Central memory CD4-positive, alpha-beta T cell (primary cell): ENCODE results near the gene PARL.
"Not testable (repeated sequence)": the region's sequence is repeated elsewhere in the genome, so short reads cannot be mapped to it uniquely, and the experiment has no call there.

Source experiments
- DNase-seq: peaks from one replicate; pipeline ENCODE4 v3.0.0; 2022

Gene PARL

DNA sequence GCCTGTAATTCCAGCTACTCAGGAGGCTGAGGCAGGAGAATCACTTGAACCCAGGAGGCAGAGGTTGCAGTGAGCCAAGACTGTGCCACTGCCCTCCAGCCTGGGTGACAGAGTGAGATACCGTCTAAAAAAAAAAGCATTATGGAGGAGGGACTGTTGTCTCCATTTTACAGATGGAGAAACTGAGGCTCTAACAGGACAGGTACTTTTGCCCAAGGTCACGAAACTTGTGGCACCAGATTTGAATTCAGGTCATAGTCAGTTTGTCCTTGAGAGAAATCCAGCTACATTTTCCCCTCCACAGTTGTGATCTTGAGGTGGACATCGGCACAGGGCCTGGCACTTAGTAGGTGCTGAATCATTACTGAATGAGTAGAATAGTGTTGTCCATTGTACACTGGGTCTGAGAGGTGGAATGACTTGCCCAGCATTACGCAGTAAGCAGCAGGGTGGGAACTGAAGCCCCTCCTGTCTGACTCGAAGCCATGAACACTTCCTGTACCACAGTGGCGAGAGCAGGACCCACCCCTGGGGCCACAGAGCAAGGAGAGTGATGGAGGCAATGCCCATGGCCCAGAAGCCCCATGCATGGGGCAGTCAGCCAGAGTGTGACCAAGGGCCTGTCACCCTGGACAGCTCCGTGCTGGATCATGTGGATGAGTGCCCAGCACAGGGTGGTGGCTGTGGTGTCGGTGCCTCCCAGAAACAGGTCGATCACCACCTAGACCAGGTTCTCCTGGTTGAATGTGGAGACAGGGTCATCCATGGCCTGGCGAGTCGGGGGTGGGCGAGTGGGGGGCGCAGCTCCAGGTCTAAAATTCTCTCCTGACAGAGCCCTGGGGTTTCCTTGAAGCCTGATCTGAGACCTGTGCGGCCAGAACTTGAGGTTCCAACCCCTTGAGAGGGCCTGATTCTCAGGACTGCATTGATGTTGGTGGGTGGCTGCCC is 20.4 kb upstream of the PARL start:
- DNase-seq: no peak

DNA sequence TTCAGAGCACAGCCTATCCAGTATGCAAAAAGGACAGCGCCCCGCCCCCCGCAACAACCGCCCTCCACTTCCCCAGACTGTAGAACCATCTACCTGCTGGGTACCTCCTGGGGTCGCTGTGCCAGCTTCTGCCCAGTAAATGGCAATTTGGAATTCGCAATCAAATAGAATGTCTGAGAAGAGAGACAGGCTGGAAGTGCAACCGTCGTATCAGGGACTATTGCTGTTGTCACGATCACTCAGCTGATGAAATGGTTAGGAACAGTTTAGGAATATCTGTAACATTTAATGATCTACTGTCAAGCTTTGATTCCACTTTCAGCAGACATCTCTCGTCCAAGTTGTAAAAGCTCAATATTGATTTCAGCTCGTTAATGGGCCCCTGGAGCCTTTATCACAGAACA is 13.3 kb upstream of the PARL start:
- no peak for DNase-seq

DNA sequence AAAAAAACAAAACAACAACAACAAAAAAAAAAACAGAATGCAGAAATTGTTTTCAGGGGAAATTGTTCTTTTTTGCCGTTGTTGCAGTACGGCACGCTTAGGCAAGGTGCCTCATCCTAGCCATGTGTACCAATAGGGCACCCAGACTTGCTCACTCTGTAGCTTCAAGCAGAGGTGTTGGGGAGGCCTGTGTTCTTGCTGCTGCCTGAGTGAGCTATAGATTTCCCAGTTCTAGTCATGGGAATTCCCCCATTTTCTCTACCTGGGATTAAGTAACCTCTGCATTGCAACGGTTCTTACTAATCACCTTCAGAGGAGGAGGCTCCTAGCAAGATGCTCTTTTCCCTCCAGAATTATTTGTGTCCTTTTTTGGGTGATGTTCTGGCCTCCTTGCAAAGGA is 12.9 kb upstream of the PARL start:
- no peak for DNase-seq

DNA sequence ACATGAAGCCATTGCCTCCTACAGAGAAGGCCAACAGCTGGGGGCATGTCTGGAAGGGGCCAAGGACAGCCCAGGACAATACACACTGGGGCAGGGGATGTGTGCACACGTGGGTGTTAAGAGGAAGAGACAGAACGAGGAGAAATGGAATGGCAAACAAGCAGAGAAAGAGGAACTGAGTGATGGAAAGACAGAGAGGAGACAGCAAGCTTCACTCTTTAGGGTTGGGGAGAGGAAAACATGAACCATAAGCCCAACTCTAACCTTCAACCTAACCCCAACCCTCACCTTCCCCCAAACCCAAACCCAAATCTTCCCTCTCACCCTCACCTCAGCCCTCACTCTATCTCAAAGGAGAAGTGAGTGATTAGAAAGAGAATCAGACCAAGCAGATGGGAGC is 11.9 kb upstream of the PARL start:
- DNase-seq: no peak

DNA sequence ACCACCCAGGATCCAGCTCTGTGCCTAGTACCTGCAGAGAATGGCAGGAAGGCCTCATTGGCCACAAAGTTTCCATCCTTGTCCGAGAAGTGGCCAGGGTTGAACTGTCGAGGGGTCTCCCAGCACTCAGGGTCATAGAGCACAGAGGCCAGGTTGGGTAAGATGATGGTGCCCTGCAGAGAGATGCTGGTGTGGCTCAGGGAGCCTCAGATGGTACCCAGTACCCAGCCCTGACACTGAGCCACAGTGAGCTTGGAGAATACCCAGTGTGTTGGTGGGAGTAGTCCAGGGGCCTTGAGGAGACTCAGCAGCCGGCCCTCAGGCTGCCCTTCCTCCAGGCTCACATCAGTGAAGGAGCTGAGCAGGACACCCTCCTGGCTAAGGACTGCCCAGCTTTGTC is 11.5 kb upstream of the PARL start:
- no peak for DNase-seq

DNA sequence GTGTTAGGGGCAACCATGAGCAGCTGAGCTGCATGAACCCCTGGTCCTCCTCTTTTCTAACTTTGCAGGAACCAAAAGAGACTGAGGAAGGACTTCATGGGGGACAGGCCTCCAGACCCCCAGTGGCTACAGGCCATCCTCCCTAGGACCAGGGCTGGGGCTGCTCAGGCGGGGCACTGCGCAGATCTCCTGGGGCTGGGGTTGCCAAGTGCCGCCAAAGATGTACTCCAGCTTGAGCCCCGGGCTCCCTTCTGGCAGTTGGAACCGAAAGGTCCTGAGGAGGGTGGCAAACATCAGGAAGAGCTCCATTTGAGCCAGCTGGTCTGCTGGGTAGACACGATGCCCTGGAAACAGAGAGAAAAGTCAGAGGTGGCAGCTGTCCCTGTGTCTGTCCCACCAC is 11.1 kb upstream of the PARL start:
- no peak for DNase-seq

DNA sequence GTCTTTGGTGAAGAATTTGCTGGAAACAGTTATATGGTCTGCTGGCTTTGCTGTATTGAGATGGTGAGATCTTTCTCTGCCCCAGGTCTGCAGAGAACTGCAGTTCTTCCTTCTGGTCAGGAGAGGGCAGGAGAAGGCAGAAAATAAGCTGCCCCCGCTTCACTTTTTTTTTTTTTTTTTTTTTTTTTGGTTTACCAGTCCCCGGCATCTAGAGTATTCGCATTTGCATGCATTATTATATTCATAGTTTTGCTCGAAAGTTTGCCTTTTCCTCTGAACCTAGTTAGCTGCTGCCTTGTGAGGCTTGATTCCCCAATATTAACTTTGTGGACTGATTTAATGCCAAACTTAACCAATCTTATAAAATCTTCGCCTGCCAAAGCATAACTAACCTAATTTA is 10.6 kb upstream of the PARL start:
- DNase-seq: peak; percentile 39

DNA sequence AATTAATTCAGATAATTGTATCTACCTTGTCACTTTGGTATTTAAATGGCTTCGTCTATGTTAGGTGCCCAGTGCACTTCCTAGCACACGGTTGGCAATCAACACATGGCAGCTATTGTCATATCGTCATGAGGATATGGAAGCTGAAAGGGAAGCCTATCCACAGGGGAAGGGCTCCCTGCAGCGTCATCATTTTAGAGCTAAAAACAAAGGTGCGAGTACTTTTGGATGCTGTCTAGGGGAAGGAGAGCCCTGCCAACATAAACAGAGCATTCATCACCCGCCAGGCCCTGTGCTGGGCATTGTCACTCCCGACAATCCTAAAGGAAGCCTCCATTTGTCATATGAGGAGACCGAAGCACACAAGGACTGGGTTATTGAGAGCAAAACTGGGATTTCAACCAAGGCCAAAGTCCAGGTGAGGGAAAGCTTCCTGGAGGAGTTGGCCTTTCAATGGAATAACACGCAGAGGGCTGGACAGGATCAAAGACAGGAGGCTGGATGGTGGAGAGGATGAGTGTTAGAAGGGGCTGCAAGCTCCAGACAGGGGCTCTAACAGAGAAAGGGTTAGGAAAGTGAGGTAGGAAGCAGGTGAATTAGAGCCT is 8.0 kb upstream of the PARL start:
- DNase-seq: no peak

DNA sequence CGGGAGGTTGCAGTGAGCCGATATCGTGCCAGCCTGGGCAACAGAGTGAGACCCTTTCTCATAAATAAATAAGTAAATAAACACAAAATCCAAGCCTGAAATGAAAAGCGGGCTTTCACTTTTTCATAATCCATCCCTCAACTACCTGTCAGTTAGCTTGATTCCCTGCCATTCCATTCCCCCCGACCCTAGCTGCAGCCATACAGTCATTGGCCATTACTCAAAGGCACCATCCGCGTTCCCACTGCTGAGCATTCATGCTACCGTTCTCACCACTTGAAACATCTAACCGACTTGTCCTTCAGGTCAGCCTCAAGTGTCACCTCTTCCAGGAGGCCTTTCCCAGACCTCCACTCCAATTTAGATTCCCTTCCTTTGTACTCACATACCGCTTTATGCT is 1.1 kb upstream of the PARL start:
- DNase-seq: no peak

DNA sequence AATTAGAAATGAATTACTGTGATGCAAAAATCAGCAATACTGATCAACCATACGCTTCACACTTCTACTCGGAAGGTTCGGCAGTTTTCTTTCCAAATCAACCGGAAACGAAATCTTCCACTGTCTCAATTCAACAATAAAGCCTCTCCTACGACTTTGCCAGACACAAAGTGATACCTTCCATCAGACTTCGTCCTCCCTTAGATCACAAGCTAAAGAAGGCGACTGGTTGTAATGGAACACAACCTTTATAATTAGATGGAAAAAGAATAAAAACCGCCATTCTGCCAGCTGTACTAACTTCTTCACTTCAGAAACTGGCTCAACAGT is 618 bp downstream of the PARL start:
- no peak for DNase-seq

DNA sequence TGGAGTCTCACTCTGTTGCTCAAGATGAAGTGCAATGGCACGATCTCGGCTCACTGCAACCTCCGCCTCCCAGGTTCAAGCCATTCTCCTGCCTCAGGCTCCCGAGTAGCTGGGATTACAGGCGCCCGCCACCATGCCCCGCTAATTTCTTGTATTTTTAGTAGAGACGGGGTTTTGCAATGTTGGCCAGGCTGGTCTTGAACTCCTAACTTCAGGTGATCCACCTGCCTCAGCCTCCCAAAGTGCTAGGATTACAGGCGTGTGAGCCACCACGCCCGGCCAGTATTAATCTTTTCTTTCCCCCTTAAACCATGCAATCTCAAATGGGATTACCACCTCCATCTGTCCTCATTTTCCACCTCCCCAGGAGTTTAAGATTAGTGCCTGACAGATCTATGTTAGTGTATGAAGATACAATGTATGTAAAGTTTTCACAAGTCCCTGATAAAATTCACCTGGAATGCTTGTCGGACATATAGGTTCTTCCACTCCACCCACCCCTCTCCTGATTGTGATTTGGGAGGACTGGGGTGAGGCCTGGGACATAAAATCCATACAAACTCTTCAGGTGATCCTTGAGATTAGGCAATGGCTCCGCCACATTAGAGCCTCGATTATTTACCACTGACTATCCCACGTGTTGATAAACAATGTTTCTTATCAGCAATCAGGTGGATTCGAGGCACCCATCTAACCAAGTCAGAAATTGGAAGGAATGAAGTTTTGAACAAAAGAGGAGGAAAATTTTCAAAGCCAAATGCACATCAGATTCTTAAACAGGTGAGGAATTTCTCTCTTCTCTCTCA is 1.2 kb downstream of the PARL start:
- DNase-seq: no peak

DNA sequence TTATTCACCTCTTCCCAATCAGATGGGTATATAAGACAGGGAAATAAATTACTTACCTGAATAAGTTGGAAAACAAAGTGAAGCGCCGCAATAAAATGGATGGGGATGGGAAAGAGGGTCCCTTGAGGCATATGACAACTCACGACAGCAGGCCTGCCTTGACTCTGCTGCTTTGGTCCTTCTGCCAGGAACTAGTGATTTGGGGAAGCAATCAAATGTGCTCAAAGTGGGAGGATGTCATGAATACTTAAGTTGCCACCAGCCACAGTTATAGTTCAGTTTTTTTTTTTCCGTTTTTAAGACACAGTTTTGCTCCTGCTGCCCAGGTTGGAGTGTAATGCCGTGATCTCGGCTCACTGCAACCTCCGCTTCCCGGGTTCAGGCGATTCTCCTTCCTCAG is 4.6 kb downstream of the PARL start:
- DNase-seq: no peak

DNA sequence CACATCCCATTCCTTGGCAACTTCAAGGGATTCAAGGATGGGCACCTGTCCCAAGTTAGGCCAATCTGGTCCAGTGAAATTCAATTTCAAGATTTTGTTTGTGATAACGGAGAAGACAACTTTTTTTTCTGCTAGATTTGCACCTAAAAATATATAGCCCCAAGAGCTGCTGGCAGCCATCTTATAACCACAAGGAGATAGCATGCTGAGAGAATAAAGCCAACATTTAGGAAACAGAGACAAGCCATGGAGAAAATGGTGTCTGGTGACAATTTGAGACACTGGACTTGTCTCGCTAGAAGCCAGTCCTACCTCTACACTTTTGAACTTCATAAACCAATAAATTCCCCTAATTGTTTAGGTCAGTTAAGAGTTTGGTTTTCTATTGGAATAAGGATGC is 5.4 kb downstream of the PARL start:
- no peak for DNase-seq

DNA sequence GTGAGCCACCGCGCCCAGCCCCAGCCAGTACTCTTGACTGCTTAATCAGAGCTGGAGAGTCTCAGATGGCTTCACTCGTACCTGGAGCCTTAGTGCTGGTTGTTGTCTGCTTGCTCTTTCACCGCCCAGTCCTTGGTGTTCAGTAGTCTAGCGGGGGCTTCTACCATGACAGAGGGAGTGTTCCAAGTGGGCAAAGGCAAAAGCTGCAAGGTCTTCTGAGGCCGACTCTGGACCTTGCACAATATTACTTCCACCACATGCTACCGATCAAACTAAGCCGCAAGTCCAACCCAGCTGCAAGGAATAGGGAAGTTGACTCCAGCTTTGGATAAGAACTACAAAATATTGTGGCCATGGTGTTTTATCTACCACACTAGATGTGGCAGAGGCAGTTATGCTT is 6.6 kb downstream of the PARL start:
- DNase-seq: no peak

DNA sequence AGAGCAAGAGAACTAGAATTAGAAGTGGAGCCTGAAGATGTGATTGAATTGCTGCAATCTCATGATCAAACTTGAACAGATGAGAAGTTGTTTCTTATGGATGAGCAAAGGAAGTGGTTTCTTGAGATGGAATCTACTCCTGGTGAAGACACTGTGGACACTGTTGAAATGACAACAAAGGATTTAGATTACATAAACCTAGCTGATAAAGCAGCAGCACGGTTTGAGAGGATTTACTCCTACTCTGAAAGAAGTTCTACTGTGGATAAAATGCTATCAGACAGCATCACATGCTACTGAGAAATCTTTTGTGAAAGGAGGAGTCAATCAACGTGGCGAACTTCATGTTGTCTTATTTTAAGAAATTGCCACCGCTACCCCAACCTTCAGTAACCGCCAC is 7.5 kb downstream of the PARL start:
- not testable (repeated sequence) for DNase-seq

DNA sequence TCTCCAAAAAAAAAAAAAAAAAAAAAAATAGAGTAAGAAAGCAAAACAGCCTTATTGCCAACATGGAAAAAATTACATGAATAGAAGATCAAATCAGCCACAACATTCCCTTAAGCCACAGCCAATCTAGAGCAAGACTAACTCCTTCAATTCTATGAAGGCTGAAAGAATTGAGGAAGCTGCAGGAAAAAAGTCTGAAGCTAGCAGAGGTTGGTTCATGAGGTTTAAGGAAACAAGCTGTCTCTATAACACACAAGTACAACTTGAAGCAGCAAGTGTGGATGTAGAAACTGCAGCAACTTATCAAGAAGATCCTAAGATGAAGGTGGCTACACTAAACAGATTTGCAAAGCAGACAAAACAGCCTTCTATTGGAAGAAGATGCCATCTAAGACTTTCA is 9.3 kb downstream of the PARL start:
- DNase-seq: no peak

DNA sequence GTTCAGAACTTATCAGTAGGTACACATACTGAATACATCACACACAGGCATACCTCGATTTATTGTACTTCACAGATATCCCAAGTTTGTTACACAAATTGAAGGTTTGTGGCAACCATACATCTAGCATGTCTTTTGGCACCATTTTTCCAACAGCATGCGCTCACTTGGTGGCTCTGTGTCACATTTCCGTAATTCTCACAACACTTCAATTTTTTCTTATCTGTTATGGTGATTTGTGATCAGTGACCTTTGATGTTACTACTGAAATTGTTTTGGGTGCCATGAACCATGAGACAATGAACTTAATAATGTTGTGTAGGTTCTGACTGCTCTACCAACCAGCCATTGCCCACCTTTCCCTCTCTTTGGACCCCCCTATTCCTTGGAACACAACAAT is 10.8 kb downstream of the PARL start:
- no peak for DNase-seq

DNA sequence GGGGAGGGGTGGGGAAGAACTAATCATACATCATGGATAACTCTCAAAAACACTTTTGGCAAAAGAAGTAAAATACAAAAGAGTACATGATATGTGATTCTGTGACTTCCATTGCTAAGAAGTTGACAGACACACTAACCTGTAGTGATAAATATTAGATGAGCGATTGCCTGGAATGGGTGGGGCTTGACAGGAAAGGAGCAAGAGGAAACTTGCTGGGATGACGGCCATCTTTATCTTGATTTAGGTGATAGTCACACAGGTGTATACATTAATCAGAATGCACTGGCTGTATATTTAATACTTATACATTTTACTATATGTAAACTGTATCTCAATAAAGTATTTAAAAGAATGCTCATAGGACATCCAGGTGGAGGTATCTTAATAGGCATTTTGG is 13.1 kb downstream of the PARL start:
- DNase-seq: no peak

DNA sequence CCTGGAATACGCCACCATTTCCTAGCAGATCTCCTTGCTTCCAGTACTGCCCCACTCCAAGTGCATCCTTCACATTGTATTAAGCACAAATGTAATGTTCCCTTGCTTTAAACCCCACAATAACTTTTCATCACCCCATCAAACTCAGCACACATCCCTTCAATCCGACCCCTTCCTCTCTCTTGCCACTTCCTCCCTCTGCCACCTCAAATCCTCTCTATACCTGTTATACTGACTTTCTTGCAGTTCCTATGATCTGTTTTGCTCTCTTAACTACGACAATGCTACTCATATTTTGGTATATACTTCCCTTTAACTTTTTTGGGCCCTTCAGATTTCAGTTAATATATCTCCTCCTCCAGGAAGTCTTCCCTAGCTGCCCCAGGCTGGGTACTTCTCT is 14.1 kb downstream of the PARL start:
- no peak for DNase-seq

DNA sequence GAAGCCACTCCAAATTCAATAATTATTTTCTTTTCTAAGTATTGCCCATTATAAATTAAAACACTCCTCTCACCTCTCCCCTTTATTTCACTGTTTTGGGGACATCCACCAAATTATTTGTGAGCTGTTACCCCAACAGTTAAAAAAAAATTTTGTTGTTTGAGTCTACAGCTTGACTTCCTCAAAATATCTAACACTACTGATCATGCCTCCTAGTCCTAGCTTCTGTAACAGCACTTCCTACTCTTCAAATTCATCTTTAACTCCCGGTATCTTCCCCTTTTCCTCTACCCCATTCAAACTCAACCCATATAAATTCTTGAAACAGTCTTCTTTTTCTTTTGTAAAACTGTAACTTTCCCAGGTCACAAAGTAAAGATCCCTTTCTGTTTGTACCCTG is 15.9 kb downstream of the PARL start:
- no peak for DNase-seq

DNA sequence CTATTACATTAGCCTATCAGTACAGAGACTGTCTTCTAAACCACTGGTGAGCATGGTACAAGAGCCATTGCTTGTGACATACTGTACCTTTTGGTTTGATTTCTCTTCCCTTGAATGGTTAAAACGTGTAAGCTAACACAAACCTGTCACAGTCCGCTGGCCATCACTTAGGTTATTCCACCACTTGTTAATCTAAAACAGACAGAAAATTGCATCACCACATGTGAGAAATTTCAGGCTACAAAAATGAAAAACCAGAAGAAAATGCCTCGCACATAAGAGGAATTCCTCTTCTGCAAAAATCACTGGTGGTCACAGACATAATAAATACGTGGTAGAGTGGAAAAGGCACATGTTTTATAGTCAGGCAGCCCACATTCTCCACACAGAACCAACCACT is 22.1 kb downstream of the PARL start:
- DNase-seq: no peak

DNA sequence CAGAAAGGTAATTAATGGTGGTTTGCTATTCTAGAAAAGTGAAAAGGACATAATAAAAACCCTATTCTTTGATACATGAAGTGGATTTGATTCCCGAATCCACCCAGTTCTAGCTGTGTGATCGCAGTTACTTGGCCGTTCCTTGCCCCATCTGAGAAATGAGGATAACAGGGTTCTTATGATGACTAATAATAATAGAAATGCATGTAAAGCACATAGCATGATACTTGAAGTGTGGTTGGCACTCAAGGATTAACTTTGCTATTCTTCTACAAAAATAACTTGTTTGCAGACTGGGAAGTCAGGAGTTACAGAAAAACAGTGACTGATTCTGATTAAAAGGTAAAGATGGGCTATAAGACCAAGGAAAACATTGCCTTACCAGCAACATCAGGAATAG is 26.8 kb downstream of the PARL start:
- DNase-seq: no peak

DNA sequence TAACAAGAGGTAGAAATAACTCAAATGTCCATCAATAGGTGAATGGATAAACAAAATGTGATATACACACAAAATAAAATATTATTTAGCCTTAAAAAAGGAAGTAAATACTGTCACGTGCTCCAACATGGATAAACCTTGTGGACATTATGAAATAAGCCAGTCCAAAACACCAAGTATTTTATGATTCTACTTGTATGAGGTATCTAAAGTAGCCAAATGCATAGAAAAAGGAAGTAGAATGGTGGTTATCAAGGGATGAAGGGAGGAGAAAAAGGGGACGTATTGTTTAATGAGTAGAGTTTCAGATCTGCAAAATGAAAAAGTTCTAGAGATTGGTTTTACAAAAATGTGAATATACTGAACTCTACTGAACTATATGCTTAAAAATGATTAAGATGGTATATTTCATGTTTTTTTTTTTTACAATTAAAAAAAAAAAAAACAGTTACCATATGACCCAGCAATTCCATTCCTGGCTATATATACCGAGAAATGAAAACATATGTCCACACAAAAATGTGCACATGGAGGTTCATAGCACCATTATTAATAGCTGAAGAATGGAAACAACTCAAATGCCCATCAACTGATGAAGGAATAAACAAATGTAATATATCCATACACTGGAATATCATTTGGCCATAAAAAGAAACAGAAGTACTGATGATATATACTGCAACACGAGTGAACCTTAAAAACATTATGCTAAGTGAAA is 30.2 kb downstream of the PARL start:
- DNase-seq: no peak
